Stimulated activated CD8-positive, alpha-beta memory T cell treated with anti-CD3 and anti-CD28 coated beads, Interleukin-7, amount 100 ng/mL, for 1 hour (primary cell): ENCODE measurements around the gene FOCAD.
"Not testable (repeated sequence)": the region's sequence is repeated elsewhere in the genome, so short reads cannot be mapped to it uniquely, and the experiment has no call there.

Experiments
- DNase-seq, 2 donors: peaks; one replicate each; pipeline ENCODE4 v3.0.0-alpha.2; 2020; ENCODE audit warnings: low read depth in 2 of 2

FOCAD gene

GRCh38 chr9:20673537-20673936 lies 10.5 kb upstream of the FOCAD start:
- not testable (repeated sequence) for DNase-seq

DNA sequence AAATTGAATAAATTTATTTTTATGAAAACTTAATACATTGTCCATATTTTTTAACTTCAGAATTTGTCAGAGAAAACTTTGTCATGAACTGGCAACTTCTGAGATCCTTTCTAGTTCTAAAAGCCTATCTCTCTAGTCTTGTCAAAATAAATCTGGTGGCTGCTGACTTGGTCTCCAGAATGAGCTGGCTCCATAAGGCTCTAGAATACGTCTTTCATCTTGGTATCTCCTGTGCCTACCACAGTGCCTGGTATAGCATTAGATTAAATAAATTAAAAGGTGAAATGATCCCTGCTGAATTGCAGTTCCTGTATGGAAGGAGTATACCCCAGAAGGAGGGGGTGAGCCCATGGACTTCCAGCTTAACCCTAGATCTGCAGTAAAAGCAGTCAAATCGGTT lies 2.6 kb upstream of the FOCAD start:
- no peak for DNase-seq

- DNase-seq, result no peak
These were observed 566 bp upstream of the FOCAD start for GRCh38 chr9:20683351-20684034.

DNA sequence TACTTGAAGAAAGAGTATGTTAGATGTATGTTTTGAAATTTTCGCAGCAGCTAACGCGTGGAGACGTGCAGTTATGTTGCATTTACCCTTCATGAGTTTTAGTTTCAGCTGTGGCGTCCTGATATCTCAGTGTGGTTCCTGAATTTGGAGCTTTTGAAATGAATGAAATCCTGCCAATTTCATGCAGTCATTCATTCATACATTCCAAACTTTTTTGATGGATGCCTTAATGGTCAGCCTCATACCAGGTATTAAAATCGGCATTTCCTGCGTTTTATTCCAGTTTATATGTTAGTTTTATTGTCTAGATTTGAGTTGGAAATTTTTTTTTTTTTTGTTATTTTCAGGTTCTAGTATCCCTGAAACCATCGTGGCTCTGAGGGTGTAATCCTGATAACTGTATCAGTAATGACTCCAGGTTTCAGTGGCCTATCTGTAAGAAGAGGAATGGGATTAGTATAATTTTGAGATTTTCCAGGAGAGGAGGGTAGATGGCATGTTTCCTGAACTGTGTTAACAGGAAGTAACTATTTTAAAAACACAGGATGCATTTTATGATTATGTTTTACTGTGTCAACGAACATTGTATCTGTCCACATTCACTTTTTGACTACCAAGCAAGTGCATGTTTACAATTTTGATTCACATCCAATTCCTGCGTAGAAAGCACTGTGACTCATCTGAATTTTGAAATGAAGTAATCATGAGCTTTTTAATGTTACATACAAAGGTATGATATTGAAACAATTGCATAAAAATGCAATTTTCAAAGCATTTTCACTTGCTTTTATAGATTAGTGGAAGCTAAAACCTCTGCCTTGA lies 1.0 kb downstream of the FOCAD start:
- no peak for DNase-seq

DNA sequence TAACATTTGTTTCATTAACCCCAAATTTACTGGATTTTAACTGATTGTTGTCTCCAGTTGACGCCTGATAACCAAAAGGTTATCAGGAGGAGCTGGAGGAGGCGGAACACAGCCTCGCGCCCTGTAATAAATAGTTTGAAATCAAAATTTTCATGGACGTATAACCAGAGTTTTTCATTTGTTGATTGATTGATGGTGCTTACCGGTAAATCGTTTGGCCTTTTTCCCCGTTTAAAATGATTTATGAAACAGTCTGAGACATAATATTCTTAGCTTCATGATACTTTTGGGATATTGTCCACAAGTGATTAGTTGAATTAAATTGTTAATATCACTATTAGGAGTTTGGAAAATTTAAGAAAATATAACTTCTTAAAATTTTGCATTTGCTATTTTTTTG lies 1.7 kb downstream of the FOCAD start:
- DNase-seq, result no peak

- DNase-seq, result no peak
These were observed 5.8 kb downstream of the FOCAD start for GRCh38 chr9:20689833-20690232.

GRCh38 chr9:20692554-20692953 lies 8.5 kb downstream of the FOCAD start:
- no peak for DNase-seq

- DNase-seq, result no peak
These were observed 9.0 kb downstream of the FOCAD start for GRCh38 chr9:20693068-20693467.

- DNase-seq, result no peak
These were observed 10.2 kb downstream of the FOCAD start for GRCh38 chr9:20694248-20694647.

GRCh38 chr9:20697021-20697719 lies 13.1 kb downstream of the FOCAD start:
- DNase-seq, result no peak

DNA sequence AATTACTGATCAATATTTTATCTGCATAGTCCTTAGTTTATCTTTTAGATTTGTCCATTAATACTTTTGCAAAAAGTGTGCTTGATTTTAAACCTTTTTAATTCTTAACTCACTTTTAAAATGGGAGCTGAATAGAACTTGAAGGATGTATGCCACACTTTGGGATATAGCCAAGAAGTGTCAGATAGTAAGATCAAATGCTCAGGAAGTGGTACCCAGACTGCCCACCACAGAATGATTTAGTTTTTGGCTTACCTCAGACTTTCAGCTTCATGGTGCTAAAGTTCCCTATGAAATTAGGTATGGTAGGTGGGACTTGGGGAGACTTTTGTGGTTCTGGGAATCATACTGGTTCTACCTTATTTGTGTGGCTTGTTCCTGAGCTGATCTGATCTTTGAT lies 14.7 kb downstream of the FOCAD start:
- no peak for DNase-seq

DNA sequence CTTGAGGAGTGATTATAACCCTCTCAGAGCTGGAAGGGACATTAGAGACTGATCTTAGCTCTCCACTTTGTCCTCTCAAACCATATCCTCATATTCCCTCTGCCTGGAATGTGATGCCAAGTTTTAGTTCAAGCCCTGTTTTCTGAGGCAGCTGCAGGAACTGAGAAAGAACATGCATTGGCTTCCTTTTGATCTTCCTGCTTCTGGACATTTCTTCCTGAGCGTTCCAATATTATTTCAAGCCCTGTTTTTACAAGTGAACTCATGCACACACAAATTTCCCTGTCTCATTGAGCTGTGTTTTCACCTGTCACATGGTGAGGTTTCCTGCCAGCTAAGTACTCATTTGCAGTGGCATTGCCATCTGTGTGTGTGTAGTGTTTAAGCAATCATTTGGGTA lies 17.0 kb downstream of the FOCAD start:
- DNase-seq, result no peak

DNA sequence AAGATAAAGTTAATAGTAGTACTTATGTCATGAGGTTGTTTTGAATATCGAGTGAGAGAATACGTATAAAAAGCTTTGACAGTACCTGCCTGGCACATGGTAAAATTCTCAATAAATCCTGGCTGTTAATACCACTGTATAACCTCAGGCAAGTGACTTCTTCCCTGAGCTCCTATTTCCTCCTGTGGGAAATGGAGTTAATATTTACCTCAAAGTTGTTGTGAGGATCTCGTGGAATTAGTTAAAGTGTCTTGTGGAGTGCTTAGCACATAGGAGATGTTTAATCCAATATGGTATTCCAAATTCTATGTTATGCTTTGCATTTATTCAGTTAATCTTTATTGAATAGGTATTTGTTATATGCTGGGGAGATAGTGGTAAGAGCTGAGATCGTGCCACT lies 18.5 kb downstream of the FOCAD start:
- no peak for DNase-seq

DNA sequence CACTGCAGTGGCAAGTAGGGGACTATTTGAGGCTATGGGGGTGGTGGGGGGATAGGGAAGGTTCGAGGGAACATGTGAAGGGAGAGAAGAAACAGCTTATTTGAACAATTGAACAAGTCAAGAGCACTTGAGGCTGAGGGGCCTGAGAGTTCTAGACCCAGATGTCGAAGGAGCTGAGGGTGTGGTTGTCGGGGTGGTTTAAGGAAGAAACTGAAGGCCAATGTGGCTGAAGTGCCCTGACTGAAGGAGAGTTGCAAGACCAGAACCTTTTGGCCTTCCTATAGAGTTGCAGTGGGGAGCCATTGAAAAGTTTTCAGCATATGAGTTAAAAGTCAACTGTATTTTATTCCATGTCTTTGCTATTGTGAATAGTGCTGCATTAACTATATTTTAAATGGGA lies 19.1 kb downstream of the FOCAD start:
- no peak for DNase-seq

DNA sequence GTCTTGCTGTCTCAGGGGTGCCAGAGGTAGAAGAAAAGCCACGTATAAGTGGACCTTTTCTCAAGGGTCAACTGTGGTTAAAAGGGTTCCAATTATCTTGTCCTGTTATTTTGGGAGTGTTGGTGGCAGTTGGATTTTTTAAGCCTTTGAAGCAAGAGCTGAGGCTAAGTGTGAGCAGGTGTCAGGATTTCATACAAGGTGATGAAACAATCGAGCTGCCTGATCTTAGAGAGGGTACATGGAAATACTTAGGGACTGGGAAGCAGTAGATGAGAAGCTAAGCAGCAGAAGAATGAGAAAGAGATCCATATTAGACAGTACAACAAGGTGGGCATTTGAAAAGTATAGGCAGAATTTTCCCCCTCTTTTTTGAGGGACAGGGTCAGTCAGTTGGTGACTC lies 23.6 kb downstream of the FOCAD start:
- DNase-seq, result no peak

- DNase-seq, result no peak
These were observed 29.1 kb downstream of the FOCAD start for GRCh38 chr9:20713172-20713571.

DNA sequence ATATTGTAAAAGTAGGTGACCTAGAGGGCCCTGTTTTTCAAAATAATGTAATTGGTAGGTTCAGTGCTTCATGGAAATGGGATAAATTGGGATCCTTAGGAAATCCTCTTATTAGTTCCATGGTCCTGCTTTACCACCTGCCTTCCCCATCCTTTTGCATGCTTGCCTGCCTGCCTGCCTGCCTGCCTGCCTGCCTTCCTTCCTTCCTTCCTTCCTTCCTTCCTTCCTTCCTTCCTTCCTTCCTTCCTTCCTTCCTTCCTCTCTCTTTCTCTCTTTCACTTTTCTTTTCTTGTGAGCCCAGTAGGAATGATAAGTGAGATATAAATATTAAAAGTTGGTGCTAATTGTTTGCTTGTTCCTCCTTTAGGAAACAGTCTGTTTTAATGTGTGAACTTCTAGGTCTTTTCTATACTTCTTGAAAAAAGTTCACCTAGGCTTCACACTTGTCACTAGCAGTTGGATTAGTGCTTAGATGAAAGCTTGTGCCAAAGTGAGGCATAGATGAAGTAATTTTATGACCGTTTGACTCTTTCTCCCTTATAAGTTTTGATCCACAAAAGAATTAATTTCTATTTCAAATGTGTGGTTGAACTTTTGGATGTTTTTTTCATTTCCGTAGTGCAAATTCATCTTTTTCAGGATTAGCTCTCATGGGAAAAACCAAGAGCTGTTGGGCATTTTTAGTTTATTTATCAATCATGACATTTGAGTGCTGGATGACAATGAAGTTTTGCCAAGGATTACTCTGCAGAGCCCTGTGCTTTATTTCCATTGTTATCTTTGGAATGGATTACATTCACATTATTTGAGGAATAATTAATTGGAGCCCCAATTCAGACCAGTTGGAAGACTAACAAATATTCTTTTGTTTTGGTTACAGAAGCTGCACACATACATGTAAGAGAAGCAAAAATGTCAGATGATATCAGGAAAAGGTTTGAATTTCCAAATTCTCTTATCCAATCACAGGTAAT lies 30.7 kb downstream of the FOCAD start:
- DNase-seq, result no peak

DNA sequence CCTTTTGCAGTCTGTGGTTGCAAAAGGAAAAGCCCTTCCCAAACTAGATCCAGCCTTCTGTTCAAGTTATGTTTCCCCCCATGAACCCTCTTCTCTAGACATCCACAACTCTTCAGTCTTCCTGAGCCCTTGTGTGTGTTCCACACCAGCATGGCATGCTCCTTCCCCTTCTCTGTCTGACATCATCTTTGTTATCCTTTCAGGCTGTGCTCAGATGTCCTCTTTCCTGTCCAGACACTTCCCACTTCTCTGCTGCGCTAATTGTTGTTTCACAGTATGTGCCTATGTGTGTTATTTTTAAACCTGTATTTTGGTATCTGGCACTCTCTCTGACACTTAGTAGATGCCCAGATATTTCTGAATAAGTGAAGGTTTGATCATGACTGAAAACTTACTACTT lies 38.2 kb downstream of the FOCAD start:
- no peak for DNase-seq

- DNase-seq, result no peak
These were observed 41.6 kb downstream of the FOCAD start for GRCh38 chr9:20725675-20726074.

DNA sequence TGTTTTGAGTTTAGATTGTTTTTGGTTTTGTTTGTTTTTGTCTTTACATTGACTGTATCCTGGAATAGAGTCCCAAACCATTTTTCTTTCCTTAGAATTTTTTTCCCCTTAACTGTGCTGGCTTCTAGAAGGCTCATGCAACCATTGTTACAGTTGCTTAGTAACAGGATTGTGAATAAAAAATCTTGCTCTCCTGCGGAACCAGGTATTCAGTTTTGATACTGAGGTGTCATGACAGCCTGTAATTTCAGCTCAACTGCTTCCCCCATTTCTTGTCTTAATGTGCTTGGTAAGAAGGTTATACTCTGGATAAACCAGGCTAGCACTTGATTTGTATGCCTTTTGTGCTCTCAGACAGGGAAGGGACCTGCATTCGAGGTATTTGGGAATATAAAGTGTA lies 42.1 kb downstream of the FOCAD start:
- no peak for DNase-seq

GRCh38 chr9:20728493-20729220 lies 44.6 kb downstream of the FOCAD start:
- DNase-seq, result no peak
